ENCODE data around the gene ATCAY.

DNA sequence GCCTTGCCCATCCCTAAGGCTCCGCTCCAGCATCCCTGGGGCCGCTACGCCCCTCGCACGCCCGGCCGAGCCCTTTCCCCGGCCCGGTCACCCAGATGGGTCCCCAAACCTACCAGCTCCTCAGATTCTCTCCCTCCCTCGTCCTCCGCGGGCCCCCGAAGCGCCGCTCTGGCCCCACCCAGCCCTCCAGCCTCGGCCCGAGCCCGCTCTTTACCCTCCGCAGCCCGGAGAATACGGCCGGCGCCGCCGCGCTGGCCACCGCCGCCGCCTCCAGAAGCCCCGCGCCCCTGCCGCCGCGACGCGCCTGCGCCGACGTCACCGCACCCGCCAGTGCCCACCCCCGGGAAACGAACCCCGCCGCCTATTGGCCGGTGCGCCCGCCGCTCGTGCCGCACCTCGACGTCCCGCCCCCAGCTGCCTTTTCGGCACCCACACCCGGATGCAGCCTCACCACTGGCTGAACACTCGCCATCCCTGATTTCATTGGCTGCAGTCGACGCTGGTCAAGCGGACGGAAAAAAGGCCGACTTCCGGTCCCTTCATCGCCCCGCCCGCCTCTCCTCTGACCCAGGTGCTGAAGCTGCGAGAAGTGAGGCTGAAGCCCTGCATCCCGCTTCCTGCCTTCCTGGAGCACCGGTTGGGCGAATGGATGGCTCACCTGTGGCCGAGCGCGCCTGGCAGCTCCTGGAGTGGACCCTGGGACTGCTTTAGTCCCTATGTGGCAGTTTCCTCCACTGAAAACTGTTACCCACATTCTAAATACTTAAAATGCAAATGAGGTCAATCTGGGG is 90.5 kb downstream of the ATCAY start, which contains the start of gene DAPK3:
- TF ChIP-seq EZH2 (IDR thresholded peaks at IDR 0.05) (no peak), EZH2phosphoT487 (IDR thresholded peaks at IDR 0.05) (no peak)
